Measurements from ENCODE around the gene FOSL1. TPM values are rescaled to one million over a fixed set of nuclear protein-coding genes. Genes with fewer than 3 reads are reported as not detected.
A peak's percentile ranks its signal among the peaks of the same experiment; 100 is the strongest.

Gene FOSL1
- total RNA-seq, 1 donor from 2014 or later, result 2.6 TPM

DNA sequence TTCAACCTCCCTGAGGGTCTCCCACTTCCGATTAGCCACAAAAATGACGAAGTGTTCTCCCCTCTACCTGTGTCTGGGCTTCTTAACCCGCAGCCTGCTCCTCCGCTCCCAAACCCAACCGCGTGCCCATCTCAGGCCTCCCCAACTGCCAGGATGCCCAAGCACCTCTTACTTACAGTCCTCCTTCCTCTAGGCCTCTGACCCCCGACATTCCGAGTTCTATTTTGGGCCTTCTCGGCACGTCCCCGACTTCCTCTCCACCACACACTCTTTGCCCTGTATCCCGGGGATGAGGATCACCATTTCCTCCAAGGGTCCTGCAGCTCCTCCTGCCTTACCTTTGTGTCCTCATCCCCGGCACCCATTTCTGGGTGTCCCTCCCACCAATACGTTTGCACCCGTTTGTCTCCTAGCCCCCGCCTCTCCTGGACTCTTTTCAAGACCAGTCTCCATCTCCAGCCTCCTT, 40.3 kb downstream of the FOSL1 start:
- DNase-seq (ENCODE audit: low read depth) (no peak), FAIRE-seq (no peak)
- peaks cover 44% of the 10 kb centered on the region for H3K36me3 ChIP-seq (ENCODE audit: control insufficient read depth, insufficient read depth, low read length)

GRCh38 chr11:65859095-65859811, 40.9 kb downstream of the FOSL1 start:
- H3K27me3 ChIP-seq (ENCODE audit: control insufficient read depth, insufficient read depth, low read length), result no peaks in the 10 kb centered on the region
- peak overlapping the region; percentile 98 for H3K4me3 ChIP-seq (ENCODE audit: low read depth, low read length)
- DNase-seq (ENCODE audit: low read depth) (peak; percentile 91), FAIRE-seq (no peak)
- peak; percentile 11 for TF ChIP-seq CTCF (IDR thresholded peaks at IDR 0.05; ENCODE audit: insufficient read depth, low read length, severe bottlenecking)
- H3K36me3 ChIP-seq (ENCODE audit: control insufficient read depth, insufficient read depth, low read length), result peaks cover 44% of the 10 kb centered on the region

More for the DNA sequence above, 40.3 kb downstream of the FOSL1 start:
- Histone ChIP-seq H3K27me3 (ENCODE audit: control insufficient read depth, insufficient read depth, low read length) (no peaks in the 10 kb centered on the region), H3K4me3 (ENCODE audit: low read depth, low read length) (peak overlapping the region; percentile 98)
- TF ChIP-seq CTCF (IDR thresholded peaks at IDR 0.05; ENCODE audit: insufficient read depth, low read length, severe bottlenecking), result no peak

DNA sequence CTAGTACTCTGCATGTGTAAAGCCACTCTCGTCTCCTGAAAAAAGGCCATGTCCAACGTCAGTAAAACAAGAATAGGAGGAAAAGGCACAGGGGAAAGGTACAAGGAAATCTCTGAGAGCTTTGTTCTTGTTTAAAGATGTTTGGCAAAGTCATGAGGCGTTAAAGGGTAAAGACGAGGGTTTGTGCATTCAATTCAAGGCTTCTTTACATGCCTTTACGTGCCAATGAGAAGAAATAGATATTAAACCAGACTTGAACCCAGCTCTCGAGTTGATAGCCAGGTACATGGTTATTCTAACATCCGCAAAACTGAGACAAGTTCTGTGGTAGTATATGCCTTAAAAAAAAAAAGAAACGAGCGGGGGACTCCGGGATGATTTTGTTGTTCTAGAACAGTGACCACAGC, 41.5 kb downstream of the FOSL1 start:
- peak; percentile 45 for DNase-seq (ENCODE audit: low read depth)
- H3K36me3 ChIP-seq (ENCODE audit: control insufficient read depth, insufficient read depth, low read length), result peaks cover 41% of the 10 kb centered on the region
- no peak for TF ChIP-seq CTCF (IDR thresholded peaks at IDR 0.05; ENCODE audit: insufficient read depth, low read length, severe bottlenecking)
- H3K4me3 ChIP-seq (ENCODE audit: low read depth, low read length), result peak overlapping the region; percentile 98
- H3K27me3 ChIP-seq (ENCODE audit: control insufficient read depth, insufficient read depth, low read length), result no peaks in the 10 kb centered on the region
- FAIRE-seq, result no peak

DNA sequence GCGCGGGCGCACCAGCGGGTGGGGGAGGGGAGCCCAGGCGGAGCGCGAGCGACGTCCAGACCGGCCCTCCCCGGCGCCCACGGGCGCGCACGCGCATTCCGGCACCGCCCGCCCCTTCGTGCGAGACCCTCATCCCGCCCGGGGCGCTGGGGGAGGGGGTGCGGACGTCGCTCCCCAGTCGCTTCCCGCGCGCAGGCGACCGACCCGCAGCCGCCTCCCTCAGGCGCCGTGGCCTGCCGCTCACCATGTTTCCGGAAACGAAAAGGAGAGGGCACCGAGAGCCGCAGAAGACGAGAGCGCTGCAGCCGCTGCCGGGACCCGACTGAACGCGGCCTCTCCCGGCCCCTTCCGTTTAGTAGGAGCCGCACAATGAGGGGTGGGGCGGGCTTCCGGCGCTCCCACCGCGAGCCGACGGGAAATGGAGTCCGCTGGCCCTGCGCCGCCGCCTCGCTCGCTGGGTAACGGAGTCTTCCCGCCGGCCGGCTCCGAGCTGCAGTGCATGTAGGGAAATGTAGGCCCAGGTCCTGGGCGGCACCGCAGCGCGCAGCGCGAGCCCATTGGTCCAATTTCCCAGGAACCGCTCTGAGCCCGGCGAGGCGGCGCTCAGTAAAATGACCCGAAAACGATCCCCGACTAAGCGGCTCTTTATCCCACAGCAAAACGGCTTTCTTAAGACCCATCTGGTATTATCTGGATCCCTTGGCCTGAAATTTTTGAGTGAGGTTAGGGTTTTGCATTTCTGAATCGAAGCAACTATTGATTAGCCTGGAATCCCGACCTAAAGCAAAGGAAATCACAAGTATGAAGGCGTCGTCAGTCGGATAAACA, 42.1 kb downstream of the FOSL1 start, which contains the start of gene CFL1:
TSS of gene CFL1 (minus strand) at position 328 of the 828 bp plus-strand sequence. CDS start at position 247, 81 bp downstream.
- no peak for FAIRE-seq

GRCh38 chr11:65857500-65857852, 42.7 kb downstream of the FOSL1 start:
- Histone ChIP-seq H3K36me3 (ENCODE audit: control insufficient read depth, insufficient read depth, low read length) (peaks cover 40% of the 10 kb centered on the region), H3K4me3 (ENCODE audit: low read depth, low read length) (peak overlapping the region; percentile 98), H3K27me3 (ENCODE audit: control insufficient read depth, insufficient read depth, low read length) (no peaks in the 10 kb centered on the region)
- FAIRE-seq (no peak), DNase-seq (ENCODE audit: low read depth) (no peak)
- no peak for TF ChIP-seq CTCF (IDR thresholded peaks at IDR 0.05; ENCODE audit: insufficient read depth, low read length, severe bottlenecking)

More for the DNA sequence above, 42.1 kb downstream of the FOSL1 start, which contains the start of gene CFL1:
- DNase-seq (ENCODE audit: low read depth), result peak; percentile 90
- TF ChIP-seq CTCF (IDR thresholded peaks at IDR 0.05; ENCODE audit: insufficient read depth, low read length, severe bottlenecking), result no peak
- no peaks in the 10 kb centered on the region for H3K27me3 ChIP-seq (ENCODE audit: control insufficient read depth, insufficient read depth, low read length)
- H3K36me3 ChIP-seq (ENCODE audit: control insufficient read depth, insufficient read depth, low read length), result peaks cover 44% of the 10 kb centered on the region
- peak within 1 kb of the TSS; percentile 98 for H3K4me3 ChIP-seq (ENCODE audit: low read depth, low read length)

Data from bronchial epithelial cell (primary cell).